Measurements from ENCODE around the gene LRIT1.

- no peak for TF ChIP-seq CTCF (IDR thresholded peaks at IDR 0.05)
- no peak for TF ChIP-seq POLR2AphosphoS5 (IDR thresholded peaks at IDR 0.05)
Measured at GRCh38 chr10:84204122-84204521, 37.2 kb downstream of the LRIT1 start.
